HepG2 (cell line): ENCODE results near the gene POU2F2.

Experiments used
- CTCF ChIP-seq: sonication (generic); formaldehyde crosslinking; IDR thresholded peaks from 2 replicates; pipeline ENCODE4 v1.5.0; 2020; ENCODE audit warnings: mild to moderate bottlenecking, missing genetic modification reagents, moderate library complexity
- GABPA ChIP-seq, 2 experiments: IDR thresholded peaks; 2 replicates each; pipeline ENCODE4 v1.6.1; 2011 to 2016; ENCODE audit warnings: low read depth in 2 of 2, low read length in 1 of 2, missing biosample characterization in 1 of 2, missing genetic modification characterization in 1 of 2
- KLF9 ChIP-seq: IDR thresholded peaks from 2 replicates; pipeline ENCODE4 v1.6.1; 2016; ENCODE audit warnings: low read depth
- MXI1 ChIP-seq: IDR thresholded peaks from 3 replicates; pipeline ENCODE4 v1.6.1; 2012; ENCODE audit warnings: low read depth, low read length, inconsistent platforms, borderline replicate concordance
- POLR2A ChIP-seq, 2 experiments: IDR thresholded peaks; 2 replicates each; pipeline ENCODE4 v1.6.1; 2011; ENCODE audit warnings: low read depth in 2 of 2, low read length in 2 of 2, mild to moderate bottlenecking in 1 of 2, moderate library complexity in 1 of 2; ENCODE audit not compliant: insufficient read depth in 1 of 2
- ZNF3 ChIP-seq: IDR thresholded peaks from 2 replicates; pipeline ENCODE4 v1.7.0; 2017; ENCODE audit warnings: inconsistent platforms

DNA sequence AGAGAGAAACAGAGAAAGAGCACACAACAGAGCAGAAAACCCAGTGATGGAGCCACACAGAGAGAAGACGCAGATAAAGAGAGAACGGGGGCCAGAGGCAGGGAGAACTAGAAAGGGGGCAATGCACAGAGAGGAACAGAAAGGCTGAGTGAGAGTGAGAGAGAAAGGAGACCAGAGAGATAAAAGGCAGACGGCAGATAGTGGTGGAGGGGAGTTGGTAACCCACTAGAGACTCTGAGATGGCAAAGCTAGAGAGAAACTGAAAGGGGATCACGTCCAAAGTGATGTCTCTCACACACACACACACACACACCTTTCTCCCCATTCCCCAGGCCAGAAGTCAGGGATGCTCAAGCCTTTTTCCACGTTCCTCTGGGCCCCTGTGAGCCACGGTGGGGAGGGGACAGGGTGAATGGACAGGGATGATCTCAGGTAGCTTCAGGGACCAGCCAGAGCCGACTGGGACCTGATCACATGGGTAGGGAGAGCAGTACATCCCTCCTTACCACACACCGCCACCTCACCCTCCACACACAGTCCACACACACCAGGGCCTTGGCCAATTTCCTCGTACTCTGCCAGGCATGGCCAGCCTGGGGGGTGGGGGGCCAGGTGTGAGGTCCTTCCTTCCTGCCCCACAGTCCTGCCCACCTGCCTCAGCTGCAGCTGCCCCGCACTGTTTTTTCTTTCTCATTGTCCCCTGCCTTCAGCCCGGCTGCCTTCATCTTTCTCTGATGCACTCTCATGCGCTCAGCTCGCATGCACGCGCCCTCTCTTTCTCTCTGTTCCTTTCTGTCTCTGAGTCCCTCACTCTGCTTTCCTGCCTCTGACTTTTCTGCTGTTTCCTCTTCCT, 22.5 kb upstream of the POU2F2 start:
- no peak for TF ChIP-seq CTCF (CRISPR knock-in tag)
- no peak for TF ChIP-seq POLR2A (IDR thresholded peaks at IDR 0.05; ENCODE audit: insufficient read depth in 1 of 2, low read depth in 2 of 2, low read length in 2 of 2)
- TF ChIP-seq GABPA (IDR thresholded peaks at IDR 0.05; ENCODE audit: low read depth, low read length) = no peak
- no peak for TF ChIP-seq GABPA (CRISPR knock-in tag; IDR thresholded peaks at IDR 0.05; ENCODE audit: low read depth)
- TF ChIP-seq ZNF3 (CRISPR knock-in tag) = no peak
- TF ChIP-seq MXI1 = no peak
- no peak for TF ChIP-seq KLF9 (CRISPR knock-in tag)
